Stimulated activated CD8-positive, alpha-beta memory T cell treated with anti-CD3 and anti-CD28 coated beads, Interleukin-15, amount 100 ng/mL, for 1 hour (primary cell): Measurements from ENCODE around the gene CLDN20.

ENCODE experiments used
- DNase-seq: peaks from one replicate; pipeline ENCODE4 v3.0.0-alpha.2; 2020; ENCODE audit warnings: low read depth

Gene CLDN20

GRCh38 chr6:155270561-155271091, 6.8 kb downstream of the CLDN20 start:
- DNase-seq = no peak

- DNase-seq = no peak
These were observed 7.3 kb downstream of the CLDN20 start for GRCh38 chr6:155271145-155271544.

GRCh38 chr6:155272353-155273232, 8.8 kb downstream of the CLDN20 start:
- DNase-seq = no peak

GRCh38 chr6:155273431-155273830, 9.6 kb downstream of the CLDN20 start:
- no peak for DNase-seq

- no peak for DNase-seq
These were observed 10.3 kb downstream of the CLDN20 start for GRCh38 chr6:155274106-155274505.

- DNase-seq = no peak
These were observed 10.7 kb downstream of the CLDN20 start for GRCh38 chr6:155274533-155274932.

GRCh38 chr6:155275808-155276480, 12.1 kb downstream of the CLDN20 start:
- no peak for DNase-seq

- DNase-seq = no peak
These were observed 12.8 kb downstream of the CLDN20 start for GRCh38 chr6:155276638-155277037.

- DNase-seq = no peak
These were observed 14.7 kb downstream of the CLDN20 start for GRCh38 chr6:155278319-155279049.

- no peak for DNase-seq
These were observed 21.0 kb downstream of the CLDN20 start for GRCh38 chr6:155284775-155285174.

GRCh38 chr6:155287762-155288161, 23.9 kb downstream of the CLDN20 start:
- no peak for DNase-seq

GRCh38 chr6:155290491-155290890, 26.7 kb downstream of the CLDN20 start:
- DNase-seq = no peak

GRCh38 chr6:155291291-155291690, 27.5 kb downstream of the CLDN20 start:
- DNase-seq = no peak

GRCh38 chr6:155292711-155293110, 28.9 kb downstream of the CLDN20 start:
- no peak for DNase-seq

- no peak for DNase-seq
These were observed 33.9 kb downstream of the CLDN20 start for GRCh38 chr6:155297669-155298068.

GRCh38 chr6:155301867-155302266, 38.1 kb downstream of the CLDN20 start:
- no peak for DNase-seq

GRCh38 chr6:155303361-155303870, 39.6 kb downstream of the CLDN20 start:
- no peak for DNase-seq

- DNase-seq = no peak
These were observed 43.1 kb downstream of the CLDN20 start for GRCh38 chr6:155306958-155307357.

- no peak for DNase-seq
These were observed 45.3 kb downstream of the CLDN20 start for GRCh38 chr6:155309150-155309549.

- no peak for DNase-seq
These were observed 46.8 kb downstream of the CLDN20 start for GRCh38 chr6:155310596-155310995.

- DNase-seq = no peak
These were observed 47.3 kb downstream of the CLDN20 start for GRCh38 chr6:155311086-155311485.

GRCh38 chr6:155311583-155311982, 47.8 kb downstream of the CLDN20 start:
- DNase-seq = no peak
